OCI-LY3 (cell line): ENCODE results near the gene TMEM232.
A peak's percentile ranks its signal among the peaks of the same experiment; 100 is the strongest.

Experiments
- H2AFZ ChIP-seq: fragments of 200-600, 300-600 bp; shearing (Covaris generic); 2 replicates; pipeline ENCODE4 v1.6.0; 2014; ENCODE audit warnings: antibody characterized with exemption, low read depth, low read length
- H3K27ac ChIP-seq: fragments of 200-600, 300-600 bp; sonication (generic); 2 replicates; pipeline ENCODE4 v1.5.1; 2014; ENCODE audit warnings: mild to moderate bottlenecking, low read length, moderate library complexity, mixed read lengths
- H3K27me3 ChIP-seq: fragments of 200-600, 300-600 bp; sonication (generic); 2 replicates; pipeline ENCODE4 v1.6.1; 2014; ENCODE audit warnings: low read depth, low read length, mixed read lengths
- H3K36me3 ChIP-seq: fragments of 200-600, 300-600 bp; sonication (generic); replicated peaks from 2 replicates; pipeline ENCODE3; 2014; ENCODE audit warnings: low read depth, low read length, mixed read lengths
- H3K4me1 ChIP-seq: fragments of 300-600, 200-600 bp; sonication (generic); 2 replicates; pipeline ENCODE4 v1.6.1; 2014; ENCODE audit warnings: low read length, mixed read lengths
- H3K4me2 ChIP-seq: fragments of 200-600, 300-600 bp; sonication (generic); 2 replicates; pipeline ENCODE4 v1.6.1; 2014; ENCODE audit warnings: low read length, mixed read lengths
- H3K4me3 ChIP-seq: fragments of 300-600, 200-600 bp; sonication (generic); 2 replicates; pipeline ENCODE4 v1.5.1; 2014; ENCODE audit warnings: antibody characterized with exemption, mild to moderate bottlenecking, low read length, moderate library complexity
- H3K79me2 ChIP-seq: fragments of 300-600, 200-600 bp; shearing (Covaris generic); 2 replicates; pipeline ENCODE4 v1.6.1; 2014; ENCODE audit warnings: mild to moderate bottlenecking, low read length, mixed read lengths
- H3K9ac ChIP-seq: fragments of 300-600, 200-600 bp; shearing (Covaris generic); 2 replicates; pipeline ENCODE4 v1.6.0; 2014; ENCODE audit warnings: mild to moderate bottlenecking, low read length, moderate library complexity
- H3K9me3 ChIP-seq: fragments of 200-600, 300-600 bp; shearing (Covaris generic); 2 replicates; pipeline ENCODE4 v1.6.1; 2014; ENCODE audit warnings: low read length, mixed read lengths; ENCODE audit not compliant: insufficient read depth
- H4K20me1 ChIP-seq: fragments of 200-600, 300-600 bp; sonication (generic); 2 replicates; pipeline ENCODE4 v1.6.1; 2016; ENCODE audit warnings: low read length, mixed read lengths; ENCODE audit not compliant: insufficient read depth
- CTCF ChIP-seq: fragments of 200-600, 300-600 bp; sonication (generic); IDR thresholded peaks from 2 replicates; pipeline ENCODE4 v1.5.1; 2014; ENCODE audit warnings: antibody characterized with exemption, low read length, low read depth
- EZH2phosphoT487 ChIP-seq: fragments of 200-600 bp; shearing (Covaris generic); IDR thresholded peaks from 2 replicates; pipeline ENCODE4 v1.6.1; 2018; ENCODE audit warnings: antibody characterized with exemption, mixed run types, low read depth

The TMEM232 gene

GRCh38 chr5:110631236-110631635, 95.2 kb downstream of the TMEM232 start:
- H3K4me1 ChIP-seq = peaks cover 7% of the 10 kb centered on the region; the same call in 1 of the 2 replicates
- H3K4me2 ChIP-seq = no peak overlapping the region
- no peak overlapping the region for H3K9ac ChIP-seq
- H3K79me2 ChIP-seq = no peaks in the 10 kb centered on the region
- H3K4me3 ChIP-seq = no peak overlapping the region
- H3K27me3 ChIP-seq = no peaks in the 10 kb centered on the region
- H3K27ac ChIP-seq = no peak overlapping the region
- TF ChIP-seq EZH2phosphoT487 = no peak
- no peak for TF ChIP-seq CTCF
- no peaks in the 10 kb centered on the region for H3K9me3 ChIP-seq
- H2AFZ ChIP-seq = no peak overlapping the region
- H4K20me1 ChIP-seq = no peaks in the 10 kb centered on the region
- no peaks in the 10 kb centered on the region for H3K36me3 ChIP-seq

- no peaks in the 10 kb centered on the region for H3K79me2 ChIP-seq
- H3K9me3 ChIP-seq = no peaks in the 10 kb centered on the region
- no peak overlapping the region for H3K4me3 ChIP-seq
- no peak overlapping the region for H3K27ac ChIP-seq
- no peaks in the 10 kb centered on the region for H3K27me3 ChIP-seq
- H3K4me2 ChIP-seq = peak overlapping the region; percentile 34; the same call in 1 of the 2 replicates
- H3K36me3 ChIP-seq = no peaks in the 10 kb centered on the region
- H4K20me1 ChIP-seq = no peaks in the 10 kb centered on the region
- no peak overlapping the region for H3K9ac ChIP-seq
- peaks cover 7% of the 10 kb centered on the region; the same call in 1 of the 2 replicates for H3K4me1 ChIP-seq
- TF ChIP-seq EZH2phosphoT487 = no peak
- TF ChIP-seq CTCF = no peak
- H2AFZ ChIP-seq = no peak overlapping the region
Measured at GRCh38 chr5:110630350-110630749, 96.1 kb downstream of the TMEM232 start.

GRCh38 chr5:110625376-110625999, 101.0 kb downstream of the TMEM232 start:
- no peak overlapping the region for H3K9ac ChIP-seq
- H3K27me3 ChIP-seq = no peaks in the 10 kb centered on the region
- H2AFZ ChIP-seq = no peak overlapping the region
- H3K79me2 ChIP-seq = no peaks in the 10 kb centered on the region
- no peaks in the 10 kb centered on the region for H4K20me1 ChIP-seq
- no peaks in the 10 kb centered on the region for H3K9me3 ChIP-seq
- H3K4me2 ChIP-seq = peak overlapping the region; percentile 41
- H3K27ac ChIP-seq = no peak overlapping the region
- H3K36me3 ChIP-seq = no peaks in the 10 kb centered on the region
- no peak overlapping the region for H3K4me3 ChIP-seq
- peak; percentile 57 for TF ChIP-seq CTCF
- TF ChIP-seq EZH2phosphoT487 = no peak
- H3K4me1 ChIP-seq = peaks cover 5% of the 10 kb centered on the region; the same call in 1 of the 2 replicates

GRCh38 chr5:110623874-110624273, 102.6 kb downstream of the TMEM232 start:
- H3K27ac ChIP-seq = no peak overlapping the region
- H3K4me1 ChIP-seq = no peaks in the 10 kb centered on the region
- no peak overlapping the region for H3K4me2 ChIP-seq
- H3K79me2 ChIP-seq = no peaks in the 10 kb centered on the region
- no peak for TF ChIP-seq EZH2phosphoT487
- no peak for TF ChIP-seq CTCF
- H2AFZ ChIP-seq = no peak overlapping the region
- no peaks in the 10 kb centered on the region for H3K9me3 ChIP-seq
- no peaks in the 10 kb centered on the region for H3K36me3 ChIP-seq
- H4K20me1 ChIP-seq = no peaks in the 10 kb centered on the region
- H3K9ac ChIP-seq = no peak overlapping the region
- no peak overlapping the region for H3K4me3 ChIP-seq
- no peaks in the 10 kb centered on the region for H3K27me3 ChIP-seq
